HL-60 (cell line): Measurements from ENCODE around the gene ZNF384.

Experiments used
- DNase-seq, 2 experiments: peaks; one replicate each; pipeline ENCODE4 v3.0.0-alpha.2; 2010 to 2020; ENCODE audit warnings: low read depth in 1 of 2, low spot score in 1 of 2
- H3K27ac ChIP-seq: fragments of 250-450 bp; sonication (Bioruptor Pico); replicated peaks from 2 replicates; pipeline ENCODE4 v1.5.1; 2020; ENCODE audit warnings: mild to moderate bottlenecking, moderate library complexity
- H3K27me3 ChIP-seq: fragments of 250-450 bp; sonication (Bioruptor Pico); 2 replicates; pipeline ENCODE4 v1.5.1; 2021; ENCODE audit warnings: mild to moderate bottlenecking, moderate library complexity; ENCODE audit not compliant: insufficient read depth, poor library complexity, severe bottlenecking
- H3K4me3 ChIP-seq: replicated peaks from 2 replicates; pipeline ENCODE4 v1.5.1; 2011; ENCODE audit warnings: mild to moderate bottlenecking, control low read depth, low read length; ENCODE audit not compliant: insufficient read depth
- CTCF ChIP-seq: IDR thresholded peaks from one replicate; pipeline ENCODE4 v1.5.1; 2011; ENCODE audit warnings: low read length, control low read depth, inconsistent platforms; ENCODE audit not compliant: insufficient read depth
- GABPA ChIP-seq: IDR thresholded peaks from 2 replicates; pipeline ENCODE4 v1.6.1; 2012; ENCODE audit warnings: low read depth
- POLR2AphosphoS5 ChIP-seq: IDR thresholded peaks from 2 replicates; pipeline ENCODE4 v1.6.1; 2012; ENCODE audit warnings: low read depth
- REST ChIP-seq: IDR thresholded peaks from 2 replicates; pipeline ENCODE4 v1.6.1; 2012; ENCODE audit warnings: low read depth; ENCODE audit not compliant: insufficient replicate concordance
- SPI1 ChIP-seq: IDR thresholded peaks from 2 replicates; pipeline ENCODE4 v1.6.1; 2012; ENCODE audit warnings: low read depth, mild to moderate bottlenecking, borderline replicate concordance

ZNF384 gene

GRCh38 chr12:6734506-6735387 is 45.6 kb upstream of the ZNF384 start:
- no peak for DNase-seq
- H3K4me3 ChIP-seq: no peak overlapping the region
- no peak overlapping the region for H3K27ac ChIP-seq
- TF ChIP-seq SPI1 (no peak), GABPA (no peak), REST (no peak), POLR2AphosphoS5 (no peak), CTCF (no peak)
- H3K27me3 ChIP-seq: no peaks in the 10 kb centered on the region

- TF ChIP-seq CTCF (no peak), REST (no peak), SPI1 (no peak), GABPA (no peak), POLR2AphosphoS5 (no peak)
- Histone ChIP-seq H3K27ac (no peak overlapping the region), H3K4me3 (no peak overlapping the region), H3K27me3 (no peaks in the 10 kb centered on the region)
- DNase-seq: no peak
Measured at GRCh38 chr12:6730169-6730568, 41.0 kb upstream of the ZNF384 start.

- Histone ChIP-seq H3K27me3 (no peaks in the 10 kb centered on the region), H3K27ac (no peak overlapping the region), H3K4me3 (no peak overlapping the region)
- no peak for DNase-seq
- no peak for TF ChIP-seq SPI1
- TF ChIP-seq REST: no peak
- TF ChIP-seq POLR2AphosphoS5: no peak
- TF ChIP-seq GABPA: no peak
- TF ChIP-seq CTCF: no peak
Measured at GRCh38 chr12:6729186-6729585, 40.0 kb upstream of the ZNF384 start.
